Measurements from ENCODE around the gene CFAP107.
"Not testable (repeated sequence)": the region's sequence is repeated elsewhere in the genome, so short reads cannot be mapped to it uniquely, and the experiment has no call there.

CFAP107 gene

GRCh38 chr1:12745992-12746323, at the start of gene CFAP107:
TSS of gene CFAP107 (plus strand) at chr1:12746200. CDS start at chr1:12746431, 231 bp downstream.
- no peak for DNase-seq

- DNase-seq, result no peak
Measured at GRCh38 chr1:12696658-12697057, 49.3 kb upstream of the CFAP107 start.

- no peak for DNase-seq
Measured at GRCh38 chr1:12697397-12697796, 48.6 kb upstream of the CFAP107 start.

GRCh38 chr1:12703821-12704451, 42.1 kb upstream of the CFAP107 start:
- no peak for DNase-seq

- no peak for DNase-seq
Measured at GRCh38 chr1:12706061-12706460, 39.9 kb upstream of the CFAP107 start.

GRCh38 chr1:12708396-12709090, 37.5 kb upstream of the CFAP107 start:
- no peak for DNase-seq

- no peak for DNase-seq
Measured at GRCh38 chr1:12709091-12709491, 36.9 kb upstream of the CFAP107 start.

GRCh38 chr1:12709696-12710095, 36.3 kb upstream of the CFAP107 start:
- DNase-seq, result no peak

GRCh38 chr1:12711536-12711935, 34.5 kb upstream of the CFAP107 start:
- DNase-seq, result no peak

- no peak for DNase-seq
Measured at GRCh38 chr1:12712076-12712475, 33.9 kb upstream of the CFAP107 start.

GRCh38 chr1:12712929-12713328, 33.1 kb upstream of the CFAP107 start:
- DNase-seq, result no peak

- DNase-seq, result not testable (repeated sequence)
Measured at GRCh38 chr1:12713651-12714050, 32.3 kb upstream of the CFAP107 start.

GRCh38 chr1:12714710-12715475, 31.1 kb upstream of the CFAP107 start:
- DNase-seq, result no peak

GRCh38 chr1:12715896-12716437, 30.0 kb upstream of the CFAP107 start, which contains the start of gene AADACL3:
TSS of gene AADACL3 (plus strand) at chr1:12716110. CDS start at chr1:12716177, 67 bp downstream.
- DNase-seq, result no peak

- no peak for DNase-seq
Measured at GRCh38 chr1:12717301-12717838, 28.6 kb upstream of the CFAP107 start.

GRCh38 chr1:12722626-12723025, 23.4 kb upstream of the CFAP107 start:
- no peak for DNase-seq

GRCh38 chr1:12728391-12728790, 17.6 kb upstream of the CFAP107 start:
- DNase-seq, result no peak

- no peak for DNase-seq
Measured at GRCh38 chr1:12730156-12730555, 15.8 kb upstream of the CFAP107 start.

GRCh38 chr1:12731084-12731483, 14.9 kb upstream of the CFAP107 start:
- DNase-seq, result not testable (repeated sequence)

- DNase-seq, result no peak
Measured at GRCh38 chr1:12734651-12735050, 11.3 kb upstream of the CFAP107 start.

GRCh38 chr1:12738934-12739333, 7.1 kb upstream of the CFAP107 start:
- no peak for DNase-seq

GRCh38 chr1:12739613-12740012, 6.4 kb upstream of the CFAP107 start:
- DNase-seq, result no peak

- DNase-seq, result no peak
Measured at GRCh38 chr1:12741946-12742345, 4.1 kb upstream of the CFAP107 start.
